ENCODE results near the gene ARID1B. TPM values are rescaled to one million over a fixed set of nuclear protein-coding genes. Genes with fewer than 3 reads are reported as not detected.

Gene ARID1B
- total RNA-seq, 1 donor from 2014 or later: 43.4 TPM

GRCh38 chr6:157148391-157149323 is 371.5 kb downstream of the ARID1B start:
- Histone ChIP-seq H3K36me3 (peaks cover 17% of the 10 kb centered on the region), H3K27ac (replicated peaks) (peak overlapping the region; percentile 68), H3K4me1 (peaks cover 78% of the 10 kb centered on the region), H3K4me3 (no peak overlapping the region), H3K27me3 (ENCODE audit: low read depth) (no peaks in the 10 kb centered on the region), H3K9me3 (replicated peaks) (no peaks in the 10 kb centered on the region)
- TF ChIP-seq CTCF (IDR thresholded peaks at IDR 0.05; ENCODE audit: borderline replicate concordance): no peak
- DNase-seq: peak; percentile 71
- intact Hi-C loops (cut with micrococcal nuclease): no loop called here

GRCh38 chr6:157150076-157150475 is 372.9 kb downstream of the ARID1B start:
- H3K9me3 ChIP-seq (replicated peaks): no peaks in the 10 kb centered on the region
- no peak for TF ChIP-seq CTCF (IDR thresholded peaks at IDR 0.05; ENCODE audit: borderline replicate concordance)
- peaks cover 17% of the 10 kb centered on the region for H3K36me3 ChIP-seq
- no peaks in the 10 kb centered on the region for H3K27me3 ChIP-seq (ENCODE audit: low read depth)
- H3K4me1 ChIP-seq: peaks cover 70% of the 10 kb centered on the region
- intact Hi-C loops (cut with micrococcal nuclease): no loop called here
- no peak overlapping the region for H3K27ac ChIP-seq (replicated peaks)
- no peak for DNase-seq
- H3K4me3 ChIP-seq: no peak overlapping the region

- H3K4me1 ChIP-seq: peaks cover 63% of the 10 kb centered on the region
- H3K36me3 ChIP-seq: peaks cover 17% of the 10 kb centered on the region
- TF ChIP-seq CTCF (IDR thresholded peaks at IDR 0.05; ENCODE audit: borderline replicate concordance): no peak
- intact Hi-C loops (cut with micrococcal nuclease): no loop called here
- DNase-seq: no peak
- peak overlapping the region; percentile 47 for H3K27ac ChIP-seq (replicated peaks)
- no peaks in the 10 kb centered on the region for H3K9me3 ChIP-seq (replicated peaks)
- H3K4me3 ChIP-seq: no peak overlapping the region
- no peaks in the 10 kb centered on the region for H3K27me3 ChIP-seq (ENCODE audit: low read depth)
These were observed 373.9 kb downstream of the ARID1B start for GRCh38 chr6:157151029-157151428.

GRCh38 chr6:157151989-157152388 is 374.8 kb downstream of the ARID1B start:
- peak overlapping the region; percentile 47 for H3K27ac ChIP-seq (replicated peaks)
- peaks cover 23% of the 10 kb centered on the region for H3K36me3 ChIP-seq
- H3K27me3 ChIP-seq (ENCODE audit: low read depth): no peaks in the 10 kb centered on the region
- peaks cover 55% of the 10 kb centered on the region for H3K4me1 ChIP-seq
- TF ChIP-seq CTCF (IDR thresholded peaks at IDR 0.05; ENCODE audit: borderline replicate concordance): no peak
- intact Hi-C loops (cut with micrococcal nuclease): no loop called here
- DNase-seq: no peak
- H3K9me3 ChIP-seq (replicated peaks): no peaks in the 10 kb centered on the region
- no peak overlapping the region for H3K4me3 ChIP-seq

GRCh38 chr6:157152556-157152955 is 375.4 kb downstream of the ARID1B start:
- no peak for TF ChIP-seq CTCF (IDR thresholded peaks at IDR 0.05; ENCODE audit: borderline replicate concordance)
- DNase-seq: no peak
- H3K4me3 ChIP-seq: no peak overlapping the region
- intact Hi-C loops (cut with micrococcal nuclease): no loop called here
- H3K9me3 ChIP-seq (replicated peaks): no peaks in the 10 kb centered on the region
- peaks cover 55% of the 10 kb centered on the region for H3K4me1 ChIP-seq
- no peaks in the 10 kb centered on the region for H3K27me3 ChIP-seq (ENCODE audit: low read depth)
- no peak overlapping the region for H3K27ac ChIP-seq (replicated peaks)
- H3K36me3 ChIP-seq: peaks cover 23% of the 10 kb centered on the region
